ENCODE results near the gene ACER3. TPM values are rescaled to one million over a fixed set of nuclear protein-coding genes. Genes with fewer than 3 reads are reported as not detected.
A peak's percentile ranks its signal among the peaks of the same experiment; 100 is the strongest.

ACER3 gene
- total RNA-seq, 1 experiment from 2014 or later: 21.0 TPM

DNA sequence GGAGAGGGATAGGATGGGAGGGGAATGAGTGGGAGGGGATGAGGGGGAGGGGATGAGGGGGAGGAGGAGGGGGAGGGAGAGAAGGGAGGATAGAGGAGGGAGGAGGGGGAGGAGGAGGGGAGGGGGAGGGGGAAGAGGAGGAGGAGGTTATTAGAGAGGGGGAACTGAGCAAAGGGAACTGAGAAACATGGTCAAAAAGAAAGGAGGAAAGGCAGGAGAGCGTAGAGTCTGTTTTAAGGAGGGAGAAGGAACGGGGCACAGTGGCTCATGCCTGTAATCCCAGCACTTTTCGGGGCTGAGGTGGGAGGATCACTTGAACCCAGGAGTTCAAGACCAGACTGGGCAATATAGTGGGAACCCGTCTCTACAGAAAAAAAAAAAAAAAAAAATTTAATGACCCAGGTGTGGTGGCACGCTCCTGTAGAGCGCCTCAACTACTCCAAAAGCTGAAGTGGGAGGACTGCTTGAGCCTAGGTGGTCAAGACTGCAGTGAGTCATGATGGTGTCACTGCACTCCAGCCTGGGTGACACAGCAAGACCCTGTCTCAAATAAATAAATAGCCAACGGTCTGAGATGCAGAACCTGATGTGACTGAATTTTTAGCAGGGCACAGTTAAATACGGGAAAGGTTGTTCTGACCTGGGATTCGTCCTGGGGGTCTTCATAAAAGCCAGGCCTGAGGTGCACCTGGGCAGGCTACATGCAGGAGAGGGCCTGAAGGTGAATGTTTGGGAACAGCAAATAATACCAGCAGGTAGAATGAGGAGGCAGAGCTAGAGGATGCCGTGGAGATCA lies 177.5 kb downstream of the ACER3 start:
- CTCF ChIA-PET: interaction anchor here (1.6 to 2.1 kb wide), 2 partner anchors 9 to 12 kb away, joined by 9 to 10 read pairs; no protein-coding TSS in a partner anchor
- Mint-ChIP-seq H3K36me3 (ENCODE audit: insufficient read depth, unreplicated experiment) (peaks cover 6% of the 10 kb centered on the region), H3K9me3 (ENCODE audit: low read depth, unreplicated experiment) (no peaks in the 10 kb centered on the region), H3K4me1 (ENCODE audit: low read depth, unreplicated experiment) (peaks cover 49% of the 10 kb centered on the region), H3K27ac (ENCODE audit: unreplicated experiment) (peak overlapping the region; percentile 5), H3K27me3 (ENCODE audit: unreplicated experiment) (no peaks in the 10 kb centered on the region), H3K4me3 (ENCODE audit: low read depth, unreplicated experiment) (no peak overlapping the region)
- peak; percentile 36 for DNase-seq
- TF ChIP-seq CTCF (IDR thresholded peaks at IDR 0.05; ENCODE audit: unreplicated experiment): no peak
- intact Hi-C loops (cut with micrococcal nuclease; ENCODE audit: unreplicated experiment): no loop called here
- BruUV-seq (replicated peaks): no TSS peak

- Mint-ChIP-seq H3K27me3 (ENCODE audit: unreplicated experiment) (no peaks in the 10 kb centered on the region), H3K36me3 (ENCODE audit: insufficient read depth, unreplicated experiment) (peaks cover 6% of the 10 kb centered on the region), H3K4me3 (ENCODE audit: low read depth, unreplicated experiment) (no peak overlapping the region), H3K9me3 (ENCODE audit: low read depth, unreplicated experiment) (no peaks in the 10 kb centered on the region), H3K27ac (ENCODE audit: unreplicated experiment) (peak overlapping the region; percentile 5), H3K4me1 (ENCODE audit: low read depth, unreplicated experiment) (peaks cover 49% of the 10 kb centered on the region)
- no peak for DNase-seq
- CTCF ChIA-PET: interaction anchor here (2.1 kb wide), 1 partner anchor 12 kb away, joined by 9 read pairs; no protein-coding TSS in a partner anchor
- TF ChIP-seq CTCF (IDR thresholded peaks at IDR 0.05; ENCODE audit: unreplicated experiment): no peak
- BruUV-seq (replicated peaks): no TSS peak
- intact Hi-C loops (cut with micrococcal nuclease; ENCODE audit: unreplicated experiment): no loop called here
These were observed 178.2 kb downstream of the ACER3 start for GRCh38 chr11:77038825-77039326.

DNA sequence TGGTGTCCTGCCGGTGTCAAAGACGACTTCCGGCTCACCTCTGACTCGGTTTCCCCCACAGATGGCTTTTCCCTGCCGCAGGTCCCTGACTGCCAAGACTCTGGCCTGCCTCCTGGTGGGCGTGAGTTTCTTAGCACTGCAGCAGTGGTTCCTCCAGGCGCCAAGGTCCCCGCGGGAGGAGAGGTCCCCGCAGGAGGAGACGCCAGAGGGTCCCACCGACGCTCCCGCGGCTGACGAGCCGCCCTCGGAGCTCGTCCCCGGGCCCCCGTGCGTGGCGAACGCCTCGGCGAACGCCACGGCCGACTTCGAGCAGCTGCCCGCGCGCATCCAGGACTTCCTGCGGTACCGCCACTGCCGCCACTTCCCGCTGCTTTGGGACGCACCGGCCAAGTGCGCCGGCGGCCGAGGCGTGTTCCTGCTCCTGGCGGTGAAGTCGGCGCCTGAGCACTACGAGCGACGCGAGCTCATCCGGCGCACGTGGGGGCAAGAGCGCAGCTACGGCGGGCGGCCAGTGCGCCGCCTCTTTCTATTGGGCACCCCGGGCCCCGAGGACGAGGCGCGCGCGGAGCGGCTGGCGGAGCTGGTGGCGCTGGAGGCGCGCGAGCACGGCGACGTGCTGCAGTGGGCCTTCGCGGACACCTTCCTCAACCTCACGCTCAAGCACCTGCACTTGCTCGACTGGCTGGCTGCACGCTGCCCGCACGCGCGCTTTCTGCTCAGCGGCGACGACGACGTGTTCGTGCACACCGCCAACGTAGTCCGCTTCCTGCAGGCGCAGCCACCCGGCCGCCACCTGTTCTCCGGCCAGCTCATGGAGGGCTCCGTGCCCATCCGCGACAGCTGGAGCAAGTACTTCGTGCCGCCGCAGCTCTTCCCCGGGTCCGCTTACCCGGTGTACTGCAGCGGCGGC lies 179.0 kb downstream of the ACER3 start:
- intact Hi-C loops (cut with micrococcal nuclease; ENCODE audit: unreplicated experiment): no loop called here
- TF ChIP-seq CTCF (IDR thresholded peaks at IDR 0.05; ENCODE audit: unreplicated experiment): peak; percentile 12
- CTCF ChIA-PET: no interaction called here
- peaks cover 46% of the 10 kb centered on the region for H3K4me1 Mint-ChIP-seq (ENCODE audit: low read depth, unreplicated experiment)
- no peak overlapping the region for H3K27ac Mint-ChIP-seq (ENCODE audit: unreplicated experiment)
- no peaks in the 10 kb centered on the region for H3K27me3 Mint-ChIP-seq (ENCODE audit: unreplicated experiment)
- H3K36me3 Mint-ChIP-seq (ENCODE audit: insufficient read depth, unreplicated experiment): peaks cover 6% of the 10 kb centered on the region
- no peak overlapping the region for H3K4me3 Mint-ChIP-seq (ENCODE audit: low read depth, unreplicated experiment)
- H3K9me3 Mint-ChIP-seq (ENCODE audit: low read depth, unreplicated experiment): no peaks in the 10 kb centered on the region
- BruUV-seq (replicated peaks): no TSS peak
- DNase-seq: peak; percentile 26

- intact Hi-C loops (cut with micrococcal nuclease; ENCODE audit: unreplicated experiment): no loop called here
- no peaks in the 10 kb centered on the region for H3K9me3 Mint-ChIP-seq (ENCODE audit: low read depth, unreplicated experiment)
- no peak overlapping the region for H3K4me3 Mint-ChIP-seq (ENCODE audit: low read depth, unreplicated experiment)
- DNase-seq: no peak
- no peaks in the 10 kb centered on the region for H3K27me3 Mint-ChIP-seq (ENCODE audit: unreplicated experiment)
- no peak for TF ChIP-seq CTCF (IDR thresholded peaks at IDR 0.05; ENCODE audit: unreplicated experiment)
- H3K36me3 Mint-ChIP-seq (ENCODE audit: insufficient read depth, unreplicated experiment): peaks cover 5% of the 10 kb centered on the region
- no peak overlapping the region for H3K27ac Mint-ChIP-seq (ENCODE audit: unreplicated experiment)
- no TSS peak for BruUV-seq (replicated peaks)
- CTCF ChIA-PET: no interaction called here
- H3K4me1 Mint-ChIP-seq (ENCODE audit: low read depth, unreplicated experiment): peaks cover 39% of the 10 kb centered on the region
These were observed 179.7 kb downstream of the ACER3 start for GRCh38 chr11:77040401-77040777.
